SK-N-SH treated with all-trans-retinoic acid at 6 μM for 48 hours (cell line): ENCODE data around the gene BCL10.

Source experiments
- ATAC-seq: fragments of 200-7000 bp; cut with Tn5 transposase; 3 replicates; pipeline ENCODE4 v1.9.1; 2020; ENCODE audit warnings: mild to moderate bottlenecking, moderate library complexity
- ARNTL ChIP-seq: fragments of 450-650 bp; formaldehyde crosslinking; IDR thresholded peaks from 2 replicates; pipeline ENCODE4 v1.5.0; 2020; ENCODE audit warnings: low read depth, mild to moderate bottlenecking, moderate library complexity, borderline replicate concordance
- CREB5 ChIP-seq: fragments of 250-450 bp; sonication (Bioruptor Pico); IDR thresholded peaks from 2 replicates; pipeline ENCODE4 v1.5.1; 2020; ENCODE audit warnings: low read depth, mild to moderate bottlenecking, moderate library complexity
- CSDC2 ChIP-seq: fragments of 250-450 bp; sonication (Bioruptor Pico); IDR thresholded peaks from 2 replicates; pipeline ENCODE4 v1.5.0; 2020; ENCODE audit warnings: mild to moderate bottlenecking, moderate library complexity
- CSRNP3 ChIP-seq: fragments of 250-450 bp; sonication (Bioruptor Pico); IDR thresholded peaks from 2 replicates; pipeline ENCODE4 v1.5.1; 2021; ENCODE audit warnings: mild to moderate bottlenecking, moderate library complexity
- ESRRG ChIP-seq: fragments of 250-450 bp; sonication (Bioruptor Pico); IDR thresholded peaks from 2 replicates; pipeline ENCODE4 v1.6.1; 2021; ENCODE audit warnings: mild to moderate bottlenecking
- GLIS3 ChIP-seq: fragments of 250-450 bp; sonication (Bioruptor Pico); IDR thresholded peaks from 2 replicates; pipeline ENCODE4 v1.5.0; 2020; ENCODE audit warnings: mild to moderate bottlenecking, moderate library complexity
- ISL1 ChIP-seq: fragments of 250-450 bp; sonication (Bioruptor Pico); IDR thresholded peaks from 2 replicates; pipeline ENCODE4 v2.1.2; 2022; ENCODE audit warnings: mild to moderate bottlenecking, moderate library complexity
- PATZ1 ChIP-seq: fragments of 250-450 bp; sonication (Bioruptor Pico); IDR thresholded peaks from 2 replicates; pipeline ENCODE4 v1.8.0; 2020; ENCODE audit warnings: mild to moderate bottlenecking, moderate library complexity, borderline replicate concordance
- PPARA ChIP-seq: fragments of 250-450 bp; sonication (Bioruptor Pico); IDR thresholded peaks from 2 replicates; pipeline ENCODE4 v1.5.0; 2020; ENCODE audit warnings: mild to moderate bottlenecking, borderline replicate concordance
- RARB ChIP-seq: fragments of 250-450 bp; sonication (Bioruptor Pico); IDR thresholded peaks from 2 replicates; pipeline ENCODE4 v1.8.0; 2021; ENCODE audit warnings: mild to moderate bottlenecking, moderate library complexity
- SNAI2 ChIP-seq: fragments of 250-450 bp; sonication (Bioruptor Pico); IDR thresholded peaks from 2 replicates; pipeline ENCODE4 v1.5.0; 2020; ENCODE audit warnings: mild to moderate bottlenecking, moderate library complexity
- TCF4 ChIP-seq: fragments of 250-450 bp; sonication (Bioruptor Pico); IDR thresholded peaks from 2 replicates; pipeline ENCODE4 v1.8.0; 2021; ENCODE audit warnings: mild to moderate bottlenecking, moderate library complexity, borderline replicate concordance
- ZC3H10 ChIP-seq: fragments of 250-450 bp; sonication (Bioruptor Pico); IDR thresholded peaks from 2 replicates; pipeline ENCODE4 v1.5.1; 2021; ENCODE audit warnings: mild to moderate bottlenecking, moderate library complexity
- ZFP30 ChIP-seq: fragments of 450-650 bp; formaldehyde crosslinking; IDR thresholded peaks from 2 replicates; pipeline ENCODE4 v1.5.0; 2022; ENCODE audit warnings: mild to moderate bottlenecking, moderate library complexity
- ZNF565 ChIP-seq: fragments of 450-650 bp; formaldehyde crosslinking; conservative IDR thresholded peaks from 2 replicates; pipeline ENCODE4 v1.5.0; 2020; ENCODE audit warnings: low read depth, mild to moderate bottlenecking, moderate library complexity
- ZNF70 ChIP-seq: fragments of 450-650 bp; formaldehyde crosslinking; IDR thresholded peaks from 2 replicates; pipeline ENCODE4 v1.5.0; 2020; ENCODE audit warnings: mild to moderate bottlenecking, moderate library complexity
- ZNF8 ChIP-seq: fragments of 450-650 bp; formaldehyde crosslinking; IDR thresholded peaks from 2 replicates; pipeline ENCODE4 v1.5.0; 2020; ENCODE audit warnings: mild to moderate bottlenecking, moderate library complexity
- TF ChIP-seq, protein P1 (sequence below): fragments of 250-450 bp; sonication (Bioruptor Pico); IDR thresholded peaks from 2 replicates; pipeline ENCODE4 v1.8.0; 2021; ENCODE audit warnings: low read depth, mild to moderate bottlenecking, moderate library complexity, borderline replicate concordance
- TF ChIP-seq, protein P2 (sequence below): fragments of 250-450 bp; sonication (Bioruptor Pico); IDR thresholded peaks from 2 replicates; pipeline ENCODE4 v1.5.0; 2020; ENCODE audit warnings: mild to moderate bottlenecking, moderate library complexity

Gene BCL10

GRCh38 chr1:85230305-85230977 lies 46.0 kb downstream of the BCL10 start:
- peak; percentile 43; the same call in 1 of the 3 replicates for ATAC-seq

GRCh38 chr1:85229574-85230097 lies 46.8 kb downstream of the BCL10 start:
- ATAC-seq, result no peak
- TF ChIP-seq TCF4 (CRISPR knock-in tag) (no peak), ESRRG (CRISPR knock-in tag) (no peak), PPARA (no peak), CREB5 (CRISPR knock-in tag) (no peak), ZNF8 (CRISPR knock-in tag) (no peak), CSDC2 (CRISPR knock-in tag) (no peak), ZNF565 (no peak), ISL1 (CRISPR knock-in tag) (no peak), RARB (CRISPR knock-in tag) (no peak), CSRNP3 (CRISPR knock-in tag) (no peak), ZNF70 (CRISPR knock-in tag) (no peak), PATZ1 (CRISPR knock-in tag) (no peak)
- TF ChIP-seq, protein P1, sequence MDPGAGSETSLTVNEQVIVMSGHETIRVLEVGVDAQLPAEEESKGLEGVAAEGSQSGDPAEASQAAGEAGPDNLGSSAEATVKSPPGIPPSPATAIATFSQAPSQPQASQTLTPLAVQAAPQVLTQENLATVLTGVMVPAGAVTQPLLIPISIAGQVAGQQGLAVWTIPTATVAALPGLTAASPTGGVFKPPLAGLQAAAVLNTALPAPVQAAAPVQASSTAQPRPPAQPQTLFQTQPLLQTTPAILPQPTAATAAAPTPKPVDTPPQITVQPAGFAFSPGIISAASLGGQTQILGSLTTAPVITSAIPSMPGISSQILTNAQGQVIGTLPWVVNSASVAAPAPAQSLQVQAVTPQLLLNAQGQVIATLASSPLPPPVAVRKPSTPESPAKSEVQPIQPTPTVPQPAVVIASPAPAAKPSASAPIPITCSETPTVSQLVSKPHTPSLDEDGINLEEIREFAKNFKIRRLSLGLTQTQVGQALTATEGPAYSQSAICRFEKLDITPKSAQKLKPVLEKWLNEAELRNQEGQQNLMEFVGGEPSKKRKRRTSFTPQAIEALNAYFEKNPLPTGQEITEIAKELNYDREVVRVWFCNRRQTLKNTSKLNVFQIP (CRISPR knock-in tag), result no peak
- TF ChIP-seq, protein P2, sequence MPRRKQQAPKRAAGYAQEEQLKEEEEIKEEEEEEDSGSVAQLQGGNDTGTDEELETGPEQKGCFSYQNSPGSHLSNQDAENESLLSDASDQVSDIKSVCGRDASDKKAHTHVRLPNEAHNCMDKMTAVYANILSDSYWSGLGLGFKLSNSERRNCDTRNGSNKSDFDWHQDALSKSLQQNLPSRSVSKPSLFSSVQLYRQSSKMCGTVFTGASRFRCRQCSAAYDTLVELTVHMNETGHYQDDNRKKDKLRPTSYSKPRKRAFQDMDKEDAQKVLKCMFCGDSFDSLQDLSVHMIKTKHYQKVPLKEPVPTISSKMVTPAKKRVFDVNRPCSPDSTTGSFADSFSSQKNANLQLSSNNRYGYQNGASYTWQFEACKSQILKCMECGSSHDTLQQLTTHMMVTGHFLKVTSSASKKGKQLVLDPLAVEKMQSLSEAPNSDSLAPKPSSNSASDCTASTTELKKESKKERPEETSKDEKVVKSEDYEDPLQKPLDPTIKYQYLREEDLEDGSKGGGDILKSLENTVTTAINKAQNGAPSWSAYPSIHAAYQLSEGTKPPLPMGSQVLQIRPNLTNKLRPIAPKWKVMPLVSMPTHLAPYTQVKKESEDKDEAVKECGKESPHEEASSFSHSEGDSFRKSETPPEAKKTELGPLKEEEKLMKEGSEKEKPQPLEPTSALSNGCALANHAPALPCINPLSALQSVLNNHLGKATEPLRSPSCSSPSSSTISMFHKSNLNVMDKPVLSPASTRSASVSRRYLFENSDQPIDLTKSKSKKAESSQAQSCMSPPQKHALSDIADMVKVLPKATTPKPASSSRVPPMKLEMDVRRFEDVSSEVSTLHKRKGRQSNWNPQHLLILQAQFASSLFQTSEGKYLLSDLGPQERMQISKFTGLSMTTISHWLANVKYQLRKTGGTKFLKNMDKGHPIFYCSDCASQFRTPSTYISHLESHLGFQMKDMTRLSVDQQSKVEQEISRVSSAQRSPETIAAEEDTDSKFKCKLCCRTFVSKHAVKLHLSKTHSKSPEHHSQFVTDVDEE (CRISPR knock-in tag), result no peak
- TF ChIP-seq, all 23 proteins: peak for 0

More at GRCh38 chr1:85230305-85230977, 46.0 kb downstream of the BCL10 start:
- TF ChIP-seq ZNF565 (no peak), ZC3H10 (CRISPR knock-in tag) (no peak), GLIS3 (CRISPR knock-in tag) (no peak), ZNF70 (CRISPR knock-in tag) (no peak), CREB5 (CRISPR knock-in tag) (no peak), CSDC2 (CRISPR knock-in tag) (no peak), TCF4 (CRISPR knock-in tag) (no peak), ZNF8 (CRISPR knock-in tag) (no peak), ISL1 (CRISPR knock-in tag) (no peak), ESRRG (CRISPR knock-in tag) (no peak), ZFP30 (CRISPR knock-in tag) (no peak), PATZ1 (CRISPR knock-in tag) (no peak), RARB (CRISPR knock-in tag) (no peak), SNAI2 (CRISPR knock-in tag) (no peak), ARNTL (CRISPR knock-in tag) (no peak)
- TF ChIP-seq, protein P1 (CRISPR knock-in tag), result no peak
- TF ChIP-seq, all 23 proteins: peak for 0
